Activated CD8-positive, alpha-beta T cell treated with anti-CD3 and anti-CD28 coated beads for 36 hours (primary cell): ENCODE measurements around the gene CDK13. TPM values are rescaled to one million over a fixed set of nuclear protein-coding genes. Genes with fewer than 3 reads are reported as not detected.
A peak's percentile ranks its signal among the peaks of the same experiment; 100 is the strongest.

ENCODE experiments used
- ATAC-seq: fragments of 200-7000 bp; cut with Tn5 transposase; one replicate; pipeline ENCODE4 v1.10.0; 2021; ENCODE audit warnings: mild to moderate bottlenecking, moderate library complexity
- CTCF ChIA-PET: fragments of 350-600 bp; sonication (Branson Sonifier 250); formaldehyde crosslinking; loops from one replicate; lab custom pipeline; 2021; ENCODE audit warnings: antibody characterized with exemption; lab: Charles Lee
- POLR2A ChIA-PET: fragments of 350-600 bp; sonication (Branson Sonifier 250); formaldehyde crosslinking; loops from one replicate; lab custom pipeline; 2021; ENCODE audit warnings: antibody characterized with exemption; lab: Charles Lee
- DNase-seq: peaks from one replicate; pipeline ENCODE4 v3.0.0-alpha.2; 2020
- H3K27ac Mint-ChIP-seq: one replicate; pipeline ENCODE4 v1.8.0; 2021; ENCODE audit warnings: mild to moderate bottlenecking, mixed read lengths
- H3K27me3 Mint-ChIP-seq: one replicate; pipeline ENCODE4 v1.8.0; 2021; ENCODE audit warnings: mixed read lengths
- H3K36me3 Mint-ChIP-seq: one replicate; pipeline ENCODE4 v1.8.0; 2021; ENCODE audit warnings: low read depth, mixed read lengths
- H3K4me1 Mint-ChIP-seq: one replicate; pipeline ENCODE4 v1.8.0; 2021; ENCODE audit warnings: low read depth, mixed read lengths
- H3K4me3 Mint-ChIP-seq: one replicate; pipeline ENCODE4 v1.8.0; 2021; ENCODE audit warnings: mild to moderate bottlenecking, moderate library complexity, mixed read lengths
- H3K9me3 Mint-ChIP-seq: one replicate; pipeline ENCODE4 v1.8.0; 2021; ENCODE audit warnings: mixed read lengths
- CTCF ChIP-seq: fragments of 200-600 bp; IDR thresholded peaks from one replicate; pipeline ENCODE4 v1.8.0; 2022; ENCODE audit warnings: antibody characterized with exemption, mild to moderate bottlenecking
- intact Hi-C: fragments of 100-400 bp; cut with micrococcal nuclease; formaldehyde crosslinking; loops from one replicate; pipeline ENCODE4 v1.10.0; 2022
- total RNA-seq, 2 experiments: library from RNA; stranded (reverse); gene quantifications; one replicate each; pipeline ENCODE4 v1.2.3, GENCODE V29; 2021

The CDK13 gene
- total RNA-seq, 2 experiments from 2014 or later: 31.6 to 32.2 TPM

- DNase-seq (no peak), ATAC-seq (no peak)
- ChIA-PET CTCF (interaction anchor here (1.1 to 1.9 kb wide), 2 partner anchors 49 to 105 kb away, joined by 4 to 9 read pairs; no protein-coding TSS in a partner anchor), POLR2A (no interaction called here)
- no peaks in the 10 kb centered on the region for H3K27me3 Mint-ChIP-seq
- intact Hi-C loops: no loop called here
- H3K27ac Mint-ChIP-seq: peak overlapping the region; percentile 24
- peaks cover 2% of the 10 kb centered on the region for H3K36me3 Mint-ChIP-seq
- H3K4me3 Mint-ChIP-seq: no peak overlapping the region
- no peak for TF ChIP-seq CTCF
- no peaks in the 10 kb centered on the region for H3K9me3 Mint-ChIP-seq
- H3K4me1 Mint-ChIP-seq: peaks cover 9% of the 10 kb centered on the region
Measured at GRCh38 chr7:40000734-40001315, 50.8 kb downstream of the CDK13 start.

- Mint-ChIP-seq H3K27ac (no peak overlapping the region), H3K9me3 (no peaks in the 10 kb centered on the region), H3K4me1 (peaks cover 6% of the 10 kb centered on the region), H3K36me3 (peaks cover 4% of the 10 kb centered on the region), H3K27me3 (no peaks in the 10 kb centered on the region), H3K4me3 (no peak overlapping the region)
- intact Hi-C loops: no loop called here
- TF ChIP-seq CTCF: no peak
- DNase-seq: no peak
- CTCF ChIA-PET: no interaction called here
- ATAC-seq: no peak
- POLR2A ChIA-PET: no interaction called here
Measured at GRCh38 chr7:40001649-40002048, 51.6 kb downstream of the CDK13 start.

GRCh38 chr7:40003597-40003996, 53.5 kb downstream of the CDK13 start:
- peaks cover 6% of the 10 kb centered on the region for H3K4me1 Mint-ChIP-seq
- no peak overlapping the region for H3K27ac Mint-ChIP-seq
- no peaks in the 10 kb centered on the region for H3K9me3 Mint-ChIP-seq
- DNase-seq: no peak
- TF ChIP-seq CTCF: no peak
- intact Hi-C loops: no loop called here
- no peak overlapping the region for H3K4me3 Mint-ChIP-seq
- peaks cover 7% of the 10 kb centered on the region for H3K36me3 Mint-ChIP-seq
- no peak for ATAC-seq
- ChIA-PET POLR2A (interaction anchor here (0.8 to 1.4 kb wide), 2 partner anchors 12 to 53 kb away, joined by 3 to 4 read pairs; no protein-coding TSS in a partner anchor), CTCF (interaction anchor here (0.8 kb wide), 1 partner anchor 47 kb away, joined by 3 read pairs; no protein-coding TSS in a partner anchor)
- H3K27me3 Mint-ChIP-seq: no peaks in the 10 kb centered on the region

GRCh38 chr7:40008223-40008815, 58.3 kb downstream of the CDK13 start:
- peaks cover 6% of the 10 kb centered on the region for H3K4me1 Mint-ChIP-seq
- intact Hi-C loops: no loop called here
- no peak for DNase-seq
- CTCF ChIA-PET: no interaction called here
- TF ChIP-seq CTCF: no peak
- no peak overlapping the region for H3K27ac Mint-ChIP-seq
- no peak overlapping the region for H3K4me3 Mint-ChIP-seq
- no peak for ATAC-seq
- peaks cover 19% of the 10 kb centered on the region for H3K36me3 Mint-ChIP-seq
- no peaks in the 10 kb centered on the region for H3K27me3 Mint-ChIP-seq
- POLR2A ChIA-PET: no interaction called here
- H3K9me3 Mint-ChIP-seq: no peaks in the 10 kb centered on the region

GRCh38 chr7:40009301-40009700, 59.2 kb downstream of the CDK13 start:
- TF ChIP-seq CTCF: no peak
- no peak for DNase-seq

More at GRCh38 chr7:40009301-40009700, 59.2 kb downstream of the CDK13 start:
- Mint-ChIP-seq H3K4me3 (no peak overlapping the region), H3K36me3 (peaks cover 19% of the 10 kb centered on the region), H3K9me3 (no peaks in the 10 kb centered on the region), H3K27ac (no peak overlapping the region), H3K27me3 (no peaks in the 10 kb centered on the region), H3K4me1 (peaks cover 8% of the 10 kb centered on the region)
- no peak for ATAC-seq
- POLR2A ChIA-PET: no interaction called here
- intact Hi-C loops: no loop called here
- CTCF ChIA-PET: interaction anchor here (2.1 kb wide), 1 partner anchor 57 kb away, joined by 7 read pairs; no protein-coding TSS in a partner anchor
